Transverse colon (tissue), 3 donors: Measurements from ENCODE around the gene PPP4R4.

Experiments used
- EP300 ChIP-seq: sonication (generic); formaldehyde crosslinking; IDR thresholded peaks from one replicate; pipeline ENCODE4 v1.6.1; 2017; ENCODE audit warnings: antibody characterized with exemption, low read depth
- POLR2A ChIP-seq: fragments of 450-650 bp; IDR thresholded peaks from one replicate; pipeline ENCODE4 v1.6.1; 2016; ENCODE audit warnings: antibody characterized with exemption, mild to moderate bottlenecking, moderate library complexity
- TF ChIP-seq, protein P1 (sequence below), 5 experiments: fragments of 200-600 bp in 3 of 5; fragments of 450-650 bp in 2 of 5; sonication (generic) in 3 of 5; IDR thresholded peaks; 1 replicate in 2 of 5; 2 replicates in 3 of 5; pipeline ENCODE4 v1.5.1; 2016 to 2017; ENCODE audit warnings: antibody characterized with exemption in 5 of 5, inconsistent platforms in 3 of 5, mild to moderate bottlenecking in 2 of 5, moderate library complexity in 1 of 5

GRCh38 chr14:94320243-94320642, 146.1 kb downstream of the PPP4R4 start:
- TF ChIP-seq, protein P1, sequence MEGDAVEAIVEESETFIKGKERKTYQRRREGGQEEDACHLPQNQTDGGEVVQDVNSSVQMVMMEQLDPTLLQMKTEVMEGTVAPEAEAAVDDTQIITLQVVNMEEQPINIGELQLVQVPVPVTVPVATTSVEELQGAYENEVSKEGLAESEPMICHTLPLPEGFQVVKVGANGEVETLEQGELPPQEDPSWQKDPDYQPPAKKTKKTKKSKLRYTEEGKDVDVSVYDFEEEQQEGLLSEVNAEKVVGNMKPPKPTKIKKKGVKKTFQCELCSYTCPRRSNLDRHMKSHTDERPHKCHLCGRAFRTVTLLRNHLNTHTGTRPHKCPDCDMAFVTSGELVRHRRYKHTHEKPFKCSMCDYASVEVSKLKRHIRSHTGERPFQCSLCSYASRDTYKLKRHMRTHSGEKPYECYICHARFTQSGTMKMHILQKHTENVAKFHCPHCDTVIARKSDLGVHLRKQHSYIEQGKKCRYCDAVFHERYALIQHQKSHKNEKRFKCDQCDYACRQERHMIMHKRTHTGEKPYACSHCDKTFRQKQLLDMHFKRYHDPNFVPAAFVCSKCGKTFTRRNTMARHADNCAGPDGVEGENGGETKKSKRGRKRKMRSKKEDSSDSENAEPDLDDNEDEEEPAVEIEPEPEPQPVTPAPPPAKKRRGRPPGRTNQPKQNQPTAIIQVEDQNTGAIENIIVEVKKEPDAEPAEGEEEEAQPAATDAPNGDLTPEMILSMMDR (IDR thresholded peaks at IDR 0.05), result no peak
- TF ChIP-seq POLR2A (peak; percentile 38), EP300 (no peak)
